22Rv1 (cell line): ENCODE results near the gene ANKRD65.
"Not testable (repeated sequence)": the region's sequence is repeated elsewhere in the genome, so short reads cannot be mapped to it uniquely, and the experiment has no call there.

ENCODE experiments used
- CTCF ChIP-seq: fragments of 450-650 bp; IDR thresholded peaks from 2 replicates; pipeline ENCODE4 v1.5.1; 2017; ENCODE audit warnings: mild to moderate bottlenecking
- ZFX ChIP-seq: fragments of 450-650 bp; IDR thresholded peaks from 2 replicates; pipeline ENCODE4 v1.6.1; 2017; ENCODE audit warnings: antibody characterized with exemption, borderline replicate concordance

- TF ChIP-seq CTCF, ZFX: not testable (repeated sequence)
Measured at GRCh38 chr1:1402901-1403392, 18.1 kb downstream of the ANKRD65 start.
